ENCODE measurements around the gene THG1L. TPM values are rescaled to one million over a fixed set of nuclear protein-coding genes. Genes with fewer than 3 reads are reported as not detected.
"Not testable (repeated sequence)": the region's sequence is repeated elsewhere in the genome, so short reads cannot be mapped to it uniquely, and the experiment has no call there.

Gene THG1L
- total and polyA plus RNA-seq, 2 donors (not counting 1 experiment from before 2014, with no cell fraction given): 16.1 to 37.3 TPM

DNA sequence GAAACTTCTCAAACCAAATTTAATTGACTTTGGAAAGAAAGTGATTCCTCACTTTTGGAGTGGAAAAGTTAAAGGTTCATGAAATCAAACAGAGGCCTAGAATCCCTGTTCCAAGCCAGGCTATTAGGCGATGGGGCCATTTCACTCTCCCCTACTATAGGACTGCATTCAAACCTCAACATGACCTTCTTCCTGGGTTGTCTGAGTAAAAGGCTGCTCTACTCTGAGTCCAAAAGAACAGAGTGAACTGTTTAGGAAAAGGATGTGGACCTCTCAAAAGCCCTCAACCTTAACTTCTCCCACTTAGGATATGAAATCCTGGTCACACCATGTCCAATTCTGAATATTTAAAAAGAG lies 44.0 kb upstream of the THG1L start:
- no peaks in the 10 kb centered on the region for H3K4me1 ChIP-seq (ENCODE audit: control insufficient read depth, extremely low read depth, insufficient read depth, low read length)
- H3K27me3 ChIP-seq (ENCODE audit: control insufficient read depth, insufficient read depth, low read length): no peaks in the 10 kb centered on the region
- H3K4me2 ChIP-seq (ENCODE audit: extremely low read depth, insufficient read depth, low read length): no peak overlapping the region
- H3K9me3 ChIP-seq (ENCODE audit: control insufficient read depth, insufficient read depth, low read depth, low read length): no peaks in the 10 kb centered on the region
- H3K36me3 ChIP-seq (ENCODE audit: control insufficient read depth, insufficient read depth, low read length): no peaks in the 10 kb centered on the region
- H3K4me3 ChIP-seq (replicated peaks in 1 of 4; ENCODE audit: control extremely low read depth in 1 of 4, insufficient read depth in 1 of 4, low read depth in 3 of 4, low read length in 4 of 4): no peak overlapping the region
- no peak overlapping the region for H3K9ac ChIP-seq (ENCODE audit: insufficient read depth, low read length)
- no peak overlapping the region for H2AFZ ChIP-seq (ENCODE audit: low read length)
- H3K79me2 ChIP-seq (ENCODE audit: control insufficient read depth, insufficient read depth, low read length): no peaks in the 10 kb centered on the region
- no peak overlapping the region for H3K27ac ChIP-seq (ENCODE audit: insufficient read depth, low read length)
- no peaks in the 10 kb centered on the region for H4K20me1 ChIP-seq (ENCODE audit: control insufficient read depth, extremely low read depth, insufficient read depth, low read length)
- DNase-seq (ENCODE audit: low read depth in 2 of 2): no peak
- TF ChIP-seq, protein P1, sequence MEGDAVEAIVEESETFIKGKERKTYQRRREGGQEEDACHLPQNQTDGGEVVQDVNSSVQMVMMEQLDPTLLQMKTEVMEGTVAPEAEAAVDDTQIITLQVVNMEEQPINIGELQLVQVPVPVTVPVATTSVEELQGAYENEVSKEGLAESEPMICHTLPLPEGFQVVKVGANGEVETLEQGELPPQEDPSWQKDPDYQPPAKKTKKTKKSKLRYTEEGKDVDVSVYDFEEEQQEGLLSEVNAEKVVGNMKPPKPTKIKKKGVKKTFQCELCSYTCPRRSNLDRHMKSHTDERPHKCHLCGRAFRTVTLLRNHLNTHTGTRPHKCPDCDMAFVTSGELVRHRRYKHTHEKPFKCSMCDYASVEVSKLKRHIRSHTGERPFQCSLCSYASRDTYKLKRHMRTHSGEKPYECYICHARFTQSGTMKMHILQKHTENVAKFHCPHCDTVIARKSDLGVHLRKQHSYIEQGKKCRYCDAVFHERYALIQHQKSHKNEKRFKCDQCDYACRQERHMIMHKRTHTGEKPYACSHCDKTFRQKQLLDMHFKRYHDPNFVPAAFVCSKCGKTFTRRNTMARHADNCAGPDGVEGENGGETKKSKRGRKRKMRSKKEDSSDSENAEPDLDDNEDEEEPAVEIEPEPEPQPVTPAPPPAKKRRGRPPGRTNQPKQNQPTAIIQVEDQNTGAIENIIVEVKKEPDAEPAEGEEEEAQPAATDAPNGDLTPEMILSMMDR (conservative IDR thresholded peaks at IDR 0.05 in 1 of 2, IDR thresholded peaks at IDR 0.05 in 1 of 2; ENCODE audit: low read depth in 1 of 2, low read length in 2 of 2): no peak
- no peak for TF ChIP-seq EZH2 (IDR thresholded peaks at IDR 0.05; ENCODE audit: low read length, missing control alignments)

DNA sequence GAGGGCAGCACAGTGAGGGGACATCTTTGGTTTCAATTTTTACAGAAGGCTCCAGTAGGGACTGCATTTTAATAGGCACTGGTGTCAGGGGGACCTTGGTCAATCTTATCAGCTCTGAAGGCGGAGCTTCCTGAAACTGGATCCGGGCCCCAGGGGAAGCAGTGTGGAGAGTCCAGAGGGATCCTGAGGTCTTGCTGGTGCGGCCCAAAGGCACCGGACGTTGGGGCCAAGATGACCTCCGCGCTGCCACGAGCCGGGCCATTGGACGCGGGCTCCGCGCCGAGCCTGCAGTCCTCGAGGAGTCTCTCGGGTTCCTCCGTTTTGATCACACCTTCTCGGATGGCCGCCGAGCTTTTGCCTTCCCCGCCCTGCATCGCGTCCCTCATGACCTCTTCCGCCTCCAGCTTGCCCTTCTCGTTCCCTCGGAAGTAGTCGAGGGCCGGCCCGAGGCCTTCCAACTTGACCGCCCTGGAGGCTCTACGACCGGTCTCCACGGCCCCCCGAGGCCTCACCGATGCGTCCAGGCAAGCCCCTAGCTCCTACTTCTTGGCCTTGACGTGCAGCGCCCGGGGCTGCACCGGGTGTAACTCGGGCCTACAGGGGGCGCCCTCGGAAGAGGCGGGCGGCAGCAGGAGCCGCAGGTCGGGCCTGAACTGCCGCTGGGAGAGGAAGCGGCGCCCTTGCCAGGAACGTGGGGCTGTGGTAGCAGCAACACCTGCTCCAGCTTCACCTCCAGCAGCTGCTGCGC lies 41.1 kb upstream of the THG1L start:
- H3K4me3 ChIP-seq (replicated peaks in 1 of 4; ENCODE audit: control extremely low read depth in 1 of 4, insufficient read depth in 1 of 4, low read depth in 3 of 4, low read length in 4 of 4): no peak overlapping the region
- H3K27me3 ChIP-seq (ENCODE audit: control insufficient read depth, insufficient read depth, low read length): no peaks in the 10 kb centered on the region
- no peaks in the 10 kb centered on the region for H3K4me1 ChIP-seq (ENCODE audit: control insufficient read depth, extremely low read depth, insufficient read depth, low read length)
- H4K20me1 ChIP-seq (ENCODE audit: control insufficient read depth, extremely low read depth, insufficient read depth, low read length): no peaks in the 10 kb centered on the region
- no peak overlapping the region for H3K9ac ChIP-seq (ENCODE audit: insufficient read depth, low read length)
- H3K4me2 ChIP-seq (ENCODE audit: extremely low read depth, insufficient read depth, low read length): no peak overlapping the region
- H3K9me3 ChIP-seq (ENCODE audit: control insufficient read depth, insufficient read depth, low read depth, low read length): no peaks in the 10 kb centered on the region
- TF ChIP-seq, protein P1 (conservative IDR thresholded peaks at IDR 0.05 in 1 of 2, IDR thresholded peaks at IDR 0.05 in 1 of 2; ENCODE audit: low read depth in 1 of 2, low read length in 2 of 2): no peak
- no peak for TF ChIP-seq EZH2 (IDR thresholded peaks at IDR 0.05; ENCODE audit: low read length, missing control alignments)
- no peak overlapping the region for H3K27ac ChIP-seq (ENCODE audit: insufficient read depth, low read length)
- H2AFZ ChIP-seq (ENCODE audit: low read length): no peak overlapping the region
- H3K36me3 ChIP-seq (ENCODE audit: control insufficient read depth, insufficient read depth, low read length): no peaks in the 10 kb centered on the region
- DNase-seq (ENCODE audit: low read depth in 2 of 2): no peak
- no peaks in the 10 kb centered on the region for H3K79me2 ChIP-seq (ENCODE audit: control insufficient read depth, insufficient read depth, low read length)

DNA sequence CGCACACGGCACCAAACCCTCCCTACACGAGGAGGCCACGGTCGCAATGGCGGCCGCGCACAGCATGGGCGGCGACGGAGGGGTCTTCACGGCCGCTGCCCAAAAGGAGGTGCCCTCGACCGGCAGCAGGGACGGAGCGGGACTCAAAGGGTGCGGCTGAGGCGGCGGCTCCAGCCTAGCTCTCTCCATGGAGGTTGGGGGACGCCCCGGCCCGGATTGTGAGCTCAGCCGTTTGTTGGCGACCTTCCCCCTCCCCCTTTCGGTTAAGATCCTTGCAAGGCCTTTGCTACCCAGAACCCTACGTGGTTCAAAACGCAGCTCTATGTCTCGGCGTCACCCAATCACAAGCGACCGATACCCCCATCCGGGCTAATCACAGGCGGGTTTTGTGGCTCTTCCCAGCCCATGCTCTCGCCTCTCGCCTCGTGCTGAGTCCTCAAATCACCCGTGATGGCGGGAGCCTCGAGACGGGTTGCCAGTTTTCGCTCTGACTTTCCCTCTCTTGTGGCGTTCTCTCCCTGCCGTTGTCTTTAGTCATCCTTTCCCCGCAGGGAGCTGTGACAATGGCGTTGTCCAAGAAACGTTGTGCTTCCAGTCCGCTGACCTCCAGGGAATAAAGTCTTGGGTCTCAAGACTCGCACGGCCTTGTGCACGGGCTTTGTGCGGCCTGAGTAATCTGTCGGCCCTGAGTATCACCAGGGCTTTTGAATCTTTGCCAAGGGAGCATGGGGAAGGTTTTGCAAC lies 40.4 kb upstream of the THG1L start:
- TF ChIP-seq, protein P1 (conservative IDR thresholded peaks at IDR 0.05 in 1 of 2, IDR thresholded peaks at IDR 0.05 in 1 of 2; ENCODE audit: low read depth in 1 of 2, low read length in 2 of 2): no peak
- TF ChIP-seq EZH2 (IDR thresholded peaks at IDR 0.05; ENCODE audit: low read length, missing control alignments): no peak
- no peak overlapping the region for H3K9ac ChIP-seq (ENCODE audit: insufficient read depth, low read length)
- no peaks in the 10 kb centered on the region for H4K20me1 ChIP-seq (ENCODE audit: control insufficient read depth, extremely low read depth, insufficient read depth, low read length)
- DNase-seq (ENCODE audit: low read depth in 2 of 2): no peak
- H3K27me3 ChIP-seq (ENCODE audit: control insufficient read depth, insufficient read depth, low read length): no peaks in the 10 kb centered on the region
- H3K36me3 ChIP-seq (ENCODE audit: control insufficient read depth, insufficient read depth, low read length): no peaks in the 10 kb centered on the region
- H3K4me3 ChIP-seq (replicated peaks in 1 of 4; ENCODE audit: control extremely low read depth in 1 of 4, insufficient read depth in 1 of 4, low read depth in 3 of 4, low read length in 4 of 4): no peak overlapping the region
- H3K79me2 ChIP-seq (ENCODE audit: control insufficient read depth, insufficient read depth, low read length): no peaks in the 10 kb centered on the region
- H3K4me2 ChIP-seq (ENCODE audit: extremely low read depth, insufficient read depth, low read length): no peak overlapping the region
- H3K9me3 ChIP-seq (ENCODE audit: control insufficient read depth, insufficient read depth, low read depth, low read length): no peaks in the 10 kb centered on the region
- H3K27ac ChIP-seq (ENCODE audit: insufficient read depth, low read length): no peak overlapping the region
- H2AFZ ChIP-seq (ENCODE audit: low read length): no peak overlapping the region
- H3K4me1 ChIP-seq (ENCODE audit: control insufficient read depth, extremely low read depth, insufficient read depth, low read length): no peaks in the 10 kb centered on the region

DNA sequence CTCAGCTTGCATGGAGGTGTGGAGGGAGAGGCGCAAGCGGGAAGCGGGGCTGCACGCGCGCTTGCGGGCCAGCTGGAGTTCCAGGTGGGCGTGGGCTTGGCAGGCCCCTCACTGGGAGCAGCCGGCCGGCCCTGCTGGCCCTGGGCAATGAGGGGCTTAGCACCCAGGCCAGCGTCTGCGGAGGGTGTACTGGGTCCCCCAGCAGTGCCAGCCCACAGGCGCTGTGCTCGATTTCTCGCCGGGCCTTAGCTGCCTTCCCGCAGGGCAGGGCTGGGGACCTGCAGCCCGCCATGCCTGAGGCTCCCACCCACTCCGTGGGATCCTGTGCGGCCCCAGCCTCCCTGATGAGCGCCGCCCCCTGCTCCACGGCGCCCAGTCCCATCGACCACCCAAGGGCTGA lies 37.4 kb upstream of the THG1L start:
- H3K4me3 ChIP-seq (replicated peaks in 1 of 4; ENCODE audit: control extremely low read depth in 1 of 4, insufficient read depth in 1 of 4, low read depth in 3 of 4, low read length in 4 of 4); H3K36me3 ChIP-seq (ENCODE audit: control insufficient read depth, insufficient read depth, low read length); H3K9me3 ChIP-seq (ENCODE audit: control insufficient read depth, insufficient read depth, low read depth, low read length); H3K4me1 ChIP-seq (ENCODE audit: control insufficient read depth, extremely low read depth, insufficient read depth, low read length); H3K27me3 ChIP-seq (ENCODE audit: control insufficient read depth, insufficient read depth, low read length); H3K79me2 ChIP-seq (ENCODE audit: control insufficient read depth, insufficient read depth, low read length); H3K4me2 ChIP-seq (ENCODE audit: extremely low read depth, insufficient read depth, low read length); H3K9ac ChIP-seq (ENCODE audit: insufficient read depth, low read length); H3K27ac ChIP-seq (ENCODE audit: insufficient read depth, low read length); H4K20me1 ChIP-seq (ENCODE audit: control insufficient read depth, extremely low read depth, insufficient read depth, low read length); DNase-seq (ENCODE audit: low read depth in 2 of 2); H2AFZ ChIP-seq (ENCODE audit: low read length): not testable (repeated sequence)

All from fibroblast of lung (primary cell).